BLaER1 treated with 17β-estradiol and CSF1 and Interleukin-3, amounts not matched to agents 10 nM and 100 nM (cell line): ENCODE data around the gene LRRN2.

Source experiments
- H3K27ac ChIP-seq, 11 experiments: shearing (Covaris generic); formaldehyde crosslinking; 2 replicates each; pipeline ENCODE4 v1.8.1; 2022
- H3K27me3 ChIP-seq, 11 experiments: shearing (Covaris generic); formaldehyde crosslinking; 2 replicates each; pipeline ENCODE4 v1.8.1; 2022
- H3K36me3 ChIP-seq, 11 experiments: shearing (Covaris generic); formaldehyde crosslinking; 2 replicates each; pipeline ENCODE4 v1.8.1; 2022
- H3K4me1 ChIP-seq, 10 experiments: shearing (Covaris generic); formaldehyde crosslinking; 2 replicates each; pipeline ENCODE4 v1.8.1; 2022
- H3K4me2 ChIP-seq, 11 experiments: shearing (Covaris generic); formaldehyde crosslinking; 2 replicates each; pipeline ENCODE4 v1.8.1; 2022
- H3K4me3 ChIP-seq, 10 experiments: shearing (Covaris generic); formaldehyde crosslinking; 2 replicates each; pipeline ENCODE4 v1.8.1; 2022
- H3K9ac ChIP-seq, 11 experiments: shearing (Covaris generic); formaldehyde crosslinking; 2 replicates each; pipeline ENCODE4 v1.8.1; 2022
- H3K9me3 ChIP-seq, 11 experiments: shearing (Covaris generic); formaldehyde crosslinking; replicated peaks in 1 of 11; 2 replicates each; pipeline ENCODE4 v1.8.1; 2022
- H4K20me1 ChIP-seq, 11 experiments: shearing (Covaris generic); formaldehyde crosslinking; 2 replicates each; pipeline ENCODE4 v1.8.1; 2022
- Cebpa-rat ChIP-seq, 11 experiments: shearing (Covaris generic); IDR thresholded peaks; 2 replicates each; pipeline ENCODE4 v1.8.1; 2022

LRRN2 gene

GRCh38 chr1:204592246-204592948, 93.1 kb downstream of the LRRN2 start:
- peaks cover 0 to 6% (median 5%) of the 10 kb centered on the region in 10 experiments; a peak in 12 of 20 replicates for H3K4me1 ChIP-seq
- H3K27ac ChIP-seq, result no peak overlapping the region
- no peak for TF ChIP-seq Cebpa-rat (IDR thresholded peaks at IDR 0.05)
- no peaks in the 10 kb centered on the region for H3K27me3 ChIP-seq
- no peaks in the 10 kb centered on the region for H4K20me1 ChIP-seq
- H3K9ac ChIP-seq, result no peak overlapping the region
- H3K9me3 ChIP-seq, result no peaks in the 10 kb centered on the region
- H3K4me3 ChIP-seq, result no peak overlapping the region
- H3K4me2 ChIP-seq, result no peak overlapping the region
- H3K36me3 ChIP-seq, result peaks cover 0 to 4% (median 0%) of the 10 kb centered on the region in 11 experiments; a peak in 1 of 22 replicates

GRCh38 chr1:204591473-204592090, 94.0 kb downstream of the LRRN2 start:
- Histone ChIP-seq H4K20me1 (no peaks in the 10 kb centered on the region), H3K27me3 (no peaks in the 10 kb centered on the region), H3K9me3 (no peaks in the 10 kb centered on the region), H3K9ac (no peak overlapping the region), H3K27ac (no peak overlapping the region), H3K36me3 (no peaks in the 10 kb centered on the region), H3K4me3 (no peak overlapping the region), H3K4me1 (peaks cover 0 to 9% (median 6%) of the 10 kb centered on the region in 10 experiments; a peak in 12 of 20 replicates), H3K4me2 (no peak overlapping the region)
- no peak for TF ChIP-seq Cebpa-rat (IDR thresholded peaks at IDR 0.05)

- Histone ChIP-seq H4K20me1 (no peaks in the 10 kb centered on the region), H3K4me2 (no peak overlapping the region), H3K27ac (no peak overlapping the region), H3K36me3 (no peaks in the 10 kb centered on the region), H3K9ac (no peak overlapping the region), H3K27me3 (no peaks in the 10 kb centered on the region), H3K4me3 (no peak overlapping the region), H3K4me1 (peaks cover 9 to 20% (median 17%) of the 10 kb centered on the region in 10 experiments), H3K9me3 (no peaks in the 10 kb centered on the region)
- no peak for TF ChIP-seq Cebpa-rat (IDR thresholded peaks at IDR 0.05)
Measured at GRCh38 chr1:204589409-204590038, 96.0 kb downstream of the LRRN2 start.

DNA sequence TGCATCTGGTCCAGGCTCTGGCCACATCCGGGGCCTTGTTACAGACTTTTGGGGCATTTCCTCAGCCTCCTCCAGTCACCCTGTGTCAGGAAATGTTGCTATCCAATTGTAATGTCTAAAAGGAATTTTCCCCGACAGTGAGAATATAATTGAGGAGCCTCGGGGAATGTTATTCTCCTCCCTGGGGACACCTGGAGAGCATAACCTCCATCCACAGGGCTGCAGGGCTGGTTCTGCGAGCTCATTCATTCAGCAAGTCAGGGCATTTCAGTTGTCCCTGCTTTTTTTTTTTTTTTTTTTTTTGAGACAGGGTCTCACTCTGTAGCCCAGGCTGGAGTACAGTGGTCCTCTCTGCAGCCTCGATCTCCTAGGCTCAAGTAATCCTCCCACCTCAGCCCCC, 96.7 kb downstream of the LRRN2 start:
- Histone ChIP-seq H3K36me3 (no peaks in the 10 kb centered on the region), H3K4me2 (no peak overlapping the region), H3K9me3 (no peaks in the 10 kb centered on the region), H3K27me3 (no peaks in the 10 kb centered on the region), H3K9ac (no peak overlapping the region), H3K27ac (no peak overlapping the region), H4K20me1 (no peaks in the 10 kb centered on the region), H3K4me3 (no peak overlapping the region), H3K4me1 (peaks cover 11 to 27% (median 24%) of the 10 kb centered on the region in 10 experiments)
- no peak for TF ChIP-seq Cebpa-rat (IDR thresholded peaks at IDR 0.05)

- TF ChIP-seq Cebpa-rat (IDR thresholded peaks at IDR 0.05), result no peak
- Histone ChIP-seq H3K4me1 (peaks cover 11 to 28% (median 24%) of the 10 kb centered on the region in 10 experiments), H3K9me3 (no peaks in the 10 kb centered on the region), H3K27ac (no peak overlapping the region), H3K9ac (no peak overlapping the region), H3K27me3 (no peaks in the 10 kb centered on the region), H4K20me1 (no peaks in the 10 kb centered on the region), H3K4me3 (no peak overlapping the region), H3K36me3 (no peaks in the 10 kb centered on the region), H3K4me2 (peak overlapping the region in 7 of 11 experiments; percentile 14 to 53 (median 31); a peak in 9 of 22 replicates)
Measured at GRCh38 chr1:204587621-204588020, 97.9 kb downstream of the LRRN2 start.

DNA sequence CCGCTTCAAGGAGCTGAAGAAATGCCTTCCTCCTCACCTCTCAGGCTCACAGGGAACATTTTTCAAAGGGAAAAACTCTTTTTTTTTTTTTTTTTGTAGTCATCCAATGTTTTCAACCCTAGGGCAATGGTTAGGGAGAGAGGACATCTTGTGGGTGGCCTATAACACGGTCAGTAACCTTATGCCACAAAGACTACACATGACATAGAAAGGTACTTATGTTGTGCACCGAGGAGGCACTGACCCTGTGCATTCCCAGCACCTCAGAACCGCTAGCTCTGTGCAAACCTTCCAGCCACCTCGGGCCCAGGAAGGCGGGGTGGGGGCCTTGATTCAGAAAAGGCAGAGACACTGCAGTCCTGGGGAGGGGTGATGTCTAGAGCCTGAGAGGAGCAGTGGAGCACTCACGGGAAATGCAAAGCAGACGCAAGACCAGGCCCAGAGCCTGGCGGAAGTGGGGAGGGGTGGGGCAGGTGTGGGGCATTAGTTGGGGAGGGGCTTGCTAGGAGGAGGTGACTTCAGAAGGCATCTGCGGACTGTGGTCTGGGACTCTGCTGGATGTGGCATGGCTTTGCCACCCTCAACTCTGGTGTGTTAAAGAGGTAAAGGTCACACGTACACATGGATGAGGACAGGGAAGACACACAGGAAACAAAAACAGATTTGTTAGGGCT, 100.7 kb downstream of the LRRN2 start:
- no peaks in the 10 kb centered on the region for H3K27me3 ChIP-seq
- peak overlapping the region in 3 of 11 experiments; percentile 3 to 37 (median 31); a peak in 1 of 22 replicates for H3K9ac ChIP-seq
- TF ChIP-seq Cebpa-rat (IDR thresholded peaks at IDR 0.05), result no peak
- no peaks in the 10 kb centered on the region for H3K9me3 ChIP-seq
- H3K4me3 ChIP-seq, result no peak overlapping the region
- H3K27ac ChIP-seq, result peak overlapping the region in 1 of 11 experiments; percentile 18; a peak in 2 of 22 replicates
- H4K20me1 ChIP-seq, result no peaks in the 10 kb centered on the region
- peak overlapping the region; percentile 35 to 81 (median 70) for H3K4me2 ChIP-seq
- H3K36me3 ChIP-seq, result no peaks in the 10 kb centered on the region; a peak in 1 of 22 replicates
- peaks cover 12 to 36% (median 30%) of the 10 kb centered on the region in 10 experiments for H3K4me1 ChIP-seq

GRCh38 chr1:204583909-204584632, 101.5 kb downstream of the LRRN2 start:
- Histone ChIP-seq H3K27ac (0 out of 22 replicates have a peak overlapping the region, but pooled peaks of 1 of the 11 experiments have one; percentile 18), H3K9me3 (no peaks in the 10 kb centered on the region), H3K4me2 (peak overlapping the region in 10 of 11 experiments; percentile 35 to 81 (median 70); a peak in 19 of 22 replicates), H4K20me1 (no peaks in the 10 kb centered on the region), H3K4me3 (no peak overlapping the region), H3K27me3 (no peaks in the 10 kb centered on the region), H3K9ac (0 out of 22 replicates have a peak overlapping the region, but pooled peaks of 2 of the 11 experiments have one; percentile 31 to 37), H3K4me1 (peaks cover 19 to 43% (median 38%) of the 10 kb centered on the region in 10 experiments), H3K36me3 (no peaks in the 10 kb centered on the region; a peak in 1 of 22 replicates)
- TF ChIP-seq Cebpa-rat (IDR thresholded peaks at IDR 0.05), result peak in 3 of 11 experiments; percentile 12 to 73 (median 46); a peak in 4 of 22 replicates

- no peaks in the 10 kb centered on the region; a peak in 1 of 22 replicates for H4K20me1 ChIP-seq
Measured at GRCh38 chr1:204581759-204582158, 103.8 kb downstream of the LRRN2 start.

More at GRCh38 chr1:204581759-204582158, 103.8 kb downstream of the LRRN2 start:
- H3K4me1 ChIP-seq, result peaks cover 34 to 59% (median 54%) of the 10 kb centered on the region in 10 experiments
- no peak for TF ChIP-seq Cebpa-rat (IDR thresholded peaks at IDR 0.05)
- no peaks in the 10 kb centered on the region for H3K9me3 ChIP-seq
- H3K27ac ChIP-seq, result no peak overlapping the region
- H3K9ac ChIP-seq, result no peak overlapping the region
- peak overlapping the region in 1 of 11 experiments; percentile 7; a peak in 1 of 22 replicates for H3K4me2 ChIP-seq
- H3K36me3 ChIP-seq, result no peaks in the 10 kb centered on the region; a peak in 1 of 22 replicates
- H3K27me3 ChIP-seq, result no peaks in the 10 kb centered on the region
- H3K4me3 ChIP-seq, result no peak overlapping the region
